Colonic mucosa (tissue), 4 donors: ENCODE data around the gene PPP1R13B. TPM values are rescaled to one million over a fixed set of nuclear protein-coding genes. Genes with fewer than 3 reads are reported as not detected.
A peak's percentile ranks its signal among the peaks of the same experiment; 100 is the strongest.

Experiments used
- DNase-seq: peaks from one replicate; pipeline ENCODE4 v3.0.0-alpha.2; 2020
- H3K27ac ChIP-seq: fragments of 200-600 bp; one replicate; pipeline ENCODE4 v1.8.0; 2021
- H3K27me3 ChIP-seq: fragments of 200-600 bp; one replicate; pipeline ENCODE4 v1.8.0; 2021
- H3K36me3 ChIP-seq: fragments of 200-600 bp; one replicate; pipeline ENCODE4 v1.8.0; 2021
- H3K4me1 ChIP-seq: fragments of 200-600 bp; one replicate; pipeline ENCODE4 v1.8.0; 2021; ENCODE audit warnings: mild to moderate bottlenecking
- H3K4me3 ChIP-seq: fragments of 200-600 bp; one replicate; pipeline ENCODE4 v1.8.0; 2021
- H3K9ac ChIP-seq, 2 donors: one replicate each; pipeline ENCODE4 v1.7.0; 2013; ENCODE audit warnings: control low read depth in 2 of 2, low read depth in 2 of 2, low read length in 2 of 2
- H3K9me3 ChIP-seq: fragments of 200-600 bp; one replicate; pipeline ENCODE4 v1.8.0; 2021
- CTCF ChIP-seq: fragments of 200-600 bp; IDR thresholded peaks from one replicate; pipeline ENCODE4 v1.8.0; 2022; ENCODE audit warnings: antibody characterized with exemption, mild to moderate bottlenecking
- intact Hi-C: fragments of 100-400 bp; cut with DNase I; formaldehyde crosslinking; loops from one replicate; pipeline ENCODE4 v1.14.1; 2022
- total RNA-seq, 2 donors: library from RNA; stranded (reverse); fragmentation: NEBNext Ultra II Directional in 1 of 2; extraction: Animal tissue kit (Norgen Biotek cat#: 25700) in 1 of 2; gene quantifications; one replicate each; pipeline ENCODE4 v1.2.1, GENCODE V29; 2021
- donor health status: healthy.
- donor health status: DM: no; HTN: no; CAD: no.
- donor health status: DM: no; HTN: no; CAD: no.

The PPP1R13B gene
- total RNA-seq, 2 donors from 2014 or later: 41.1 to 48.3 TPM

GRCh38 chr14:103868242-103868897, 21.0 kb upstream of the PPP1R13B start:
- intact Hi-C loops: no loop called here
- Histone ChIP-seq H3K4me1 (peaks cover 3% of the 10 kb centered on the region), H3K27me3 (no peaks in the 10 kb centered on the region), H3K27ac (no peak overlapping the region), H3K36me3 (no peaks in the 10 kb centered on the region), H3K4me3 (no peak overlapping the region), H3K9ac (no peak overlapping the region), H3K9me3 (no peaks in the 10 kb centered on the region)
- DNase-seq: no peak
- no peak for TF ChIP-seq CTCF

- intact Hi-C loops: no loop called here
- Histone ChIP-seq H3K9me3 (no peaks in the 10 kb centered on the region), H3K4me3 (no peak overlapping the region), H3K9ac (peak overlapping the region in 1 of 2 donors; percentile 34), H3K36me3 (no peaks in the 10 kb centered on the region), H3K27me3 (no peaks in the 10 kb centered on the region), H3K4me1 (peaks cover 1% of the 10 kb centered on the region), H3K27ac (no peak overlapping the region)
- TF ChIP-seq CTCF: no peak
- no peak for DNase-seq
These were observed 20.2 kb upstream of the PPP1R13B start for GRCh38 chr14:103867523-103867953.

- no peak overlapping the region for H3K4me3 ChIP-seq
- intact Hi-C loops: no loop called here
- H3K4me1 ChIP-seq: no peaks in the 10 kb centered on the region
- no peaks in the 10 kb centered on the region for H3K9me3 ChIP-seq
- no peak overlapping the region for H3K27ac ChIP-seq
- TF ChIP-seq CTCF: no peak
- no peaks in the 10 kb centered on the region for H3K36me3 ChIP-seq
- no peaks in the 10 kb centered on the region for H3K27me3 ChIP-seq
- H3K9ac ChIP-seq: no peak overlapping the region
- DNase-seq: no peak
These were observed 19.6 kb upstream of the PPP1R13B start for GRCh38 chr14:103867020-103867419.

- intact Hi-C loops: no loop called here
- no peak for TF ChIP-seq CTCF
- H3K9ac ChIP-seq: no peak overlapping the region
- H3K27me3 ChIP-seq: no peaks in the 10 kb centered on the region
- H3K4me1 ChIP-seq: no peaks in the 10 kb centered on the region
- no peaks in the 10 kb centered on the region for H3K9me3 ChIP-seq
- no peak overlapping the region for H3K27ac ChIP-seq
- no peaks in the 10 kb centered on the region for H3K36me3 ChIP-seq
- no peak for DNase-seq
- no peak overlapping the region for H3K4me3 ChIP-seq
These were observed 15.9 kb upstream of the PPP1R13B start for GRCh38 chr14:103863245-103863644.

GRCh38 chr14:103862393-103862782, 15.0 kb upstream of the PPP1R13B start:
- no peaks in the 10 kb centered on the region for H3K9me3 ChIP-seq
- H3K9ac ChIP-seq: no peak overlapping the region
- no peak overlapping the region for H3K4me3 ChIP-seq
- H3K4me1 ChIP-seq: no peaks in the 10 kb centered on the region
- peak; percentile 17 for DNase-seq
- no peaks in the 10 kb centered on the region for H3K36me3 ChIP-seq
- TF ChIP-seq CTCF: no peak
- intact Hi-C loops: no loop called here
- H3K27me3 ChIP-seq: no peaks in the 10 kb centered on the region
- no peak overlapping the region for H3K27ac ChIP-seq
